Measurements from ENCODE around the gene ARHGEF26.

The ARHGEF26 gene

DNA sequence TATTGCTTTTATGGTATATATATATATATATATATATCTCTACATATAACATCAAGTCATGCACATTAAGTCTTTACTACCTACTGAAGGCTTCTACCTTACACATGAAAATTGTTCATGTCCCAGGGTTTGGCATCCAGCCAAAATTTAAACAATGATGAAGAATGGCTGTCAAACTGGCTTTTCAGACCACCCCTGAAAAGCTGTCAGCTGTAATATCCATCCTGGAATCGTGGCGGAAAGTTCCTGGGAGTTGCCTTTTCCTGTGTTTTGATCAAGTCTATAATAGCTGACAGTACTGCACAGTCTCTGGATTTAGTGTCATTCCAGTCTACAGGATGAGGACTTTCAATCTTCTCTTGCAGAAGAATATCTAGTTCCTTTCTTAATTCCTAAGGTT, 154.8 kb downstream of the ARHGEF26 start:
- DNase-seq, result no peak

DNA sequence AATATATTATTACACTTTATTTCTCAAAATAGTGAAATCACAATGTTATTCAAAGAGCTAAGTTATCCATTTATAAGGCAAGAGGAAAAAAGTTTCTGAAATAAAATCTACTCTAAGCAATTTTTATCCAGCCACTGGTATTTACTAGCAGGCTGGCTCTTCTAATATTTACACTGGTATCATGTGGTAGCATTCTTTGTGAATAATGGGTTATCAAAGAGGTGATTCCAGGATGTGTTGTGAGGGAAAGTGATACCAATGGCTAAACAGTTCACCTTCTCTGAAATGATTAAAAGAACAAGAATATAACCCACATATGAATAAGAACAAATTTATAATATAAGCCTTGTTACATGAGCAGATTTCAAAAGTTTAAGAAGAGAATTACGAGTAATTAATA, 159.0 kb downstream of the ARHGEF26 start:
- DNase-seq, result no peak

DNA sequence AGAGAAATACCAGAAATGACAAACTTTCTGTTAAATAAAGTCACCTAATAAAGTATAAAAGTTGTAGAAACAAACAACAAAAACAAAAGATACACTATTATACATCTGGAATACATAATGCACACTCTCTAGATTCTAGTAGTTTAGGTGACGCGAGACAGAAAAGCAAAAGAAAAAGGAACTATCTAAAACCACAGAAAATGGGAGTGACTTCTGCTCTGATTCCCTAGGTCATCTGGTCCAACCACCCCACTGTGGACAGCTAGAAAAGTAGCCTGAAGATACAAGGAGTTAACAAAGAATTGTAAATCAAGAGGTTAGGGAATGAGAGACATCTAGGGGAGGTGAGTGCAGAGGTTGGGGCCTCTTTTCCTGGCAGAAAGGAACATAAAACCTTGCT, 164.0 kb downstream of the ARHGEF26 start:
- DNase-seq, result no peak

DNA sequence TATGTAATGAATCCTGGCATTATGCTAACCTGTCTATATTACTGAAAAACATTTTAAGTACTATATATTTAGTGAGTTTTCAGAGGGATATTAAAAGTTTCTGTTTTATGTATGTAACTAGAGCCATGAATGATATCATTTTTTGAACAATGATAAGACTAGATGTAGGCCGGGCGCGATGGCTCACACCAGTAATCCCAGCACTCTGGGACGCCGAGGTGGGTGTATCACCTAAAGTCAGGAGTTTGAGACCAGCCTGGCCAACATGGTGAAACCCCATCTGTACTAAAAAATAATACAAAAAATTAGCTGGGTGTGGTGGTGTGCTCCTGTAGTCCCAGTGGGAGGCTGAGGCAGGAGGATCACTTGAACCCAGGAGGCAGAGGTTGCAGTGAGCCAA, 169.0 kb downstream of the ARHGEF26 start:
- DNase-seq, result no peak

DNA sequence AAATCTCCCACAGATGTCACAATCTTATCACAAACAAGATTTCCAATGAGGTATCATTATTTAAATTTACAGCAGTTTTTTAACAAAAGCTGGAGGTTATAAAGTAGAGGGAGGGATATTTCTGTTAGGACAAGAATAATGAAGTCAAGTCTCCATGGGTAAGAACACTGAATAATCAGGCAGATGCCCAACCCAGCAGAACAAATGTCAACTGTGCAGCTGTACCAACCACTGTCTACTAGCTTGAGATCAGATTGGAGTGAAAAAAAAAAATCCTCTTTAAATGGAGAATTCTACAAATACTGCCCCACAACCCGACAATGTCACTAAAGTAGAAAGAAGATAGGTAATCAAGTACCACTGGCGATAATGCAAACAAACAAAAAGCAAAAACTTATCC, 172.8 kb downstream of the ARHGEF26 start:
- DNase-seq, result no peak

DNA sequence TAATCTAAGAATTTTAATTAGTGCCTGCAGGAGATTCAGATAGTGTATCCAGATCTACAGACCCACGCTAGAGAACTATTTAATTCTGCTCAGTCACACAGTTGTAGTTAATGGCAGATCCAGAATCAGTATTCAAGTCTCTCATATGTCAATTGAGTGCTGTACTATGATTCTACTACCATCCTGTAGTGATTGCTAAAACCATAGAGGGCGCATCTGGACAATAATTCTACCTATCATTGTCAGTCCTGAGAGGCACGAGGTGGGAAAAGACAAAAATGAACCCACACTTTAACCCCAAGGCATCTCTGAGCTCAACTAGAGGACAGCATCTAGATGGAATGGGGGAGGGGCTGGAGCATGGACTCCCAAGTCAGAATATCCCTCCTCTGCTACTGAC, 180.4 kb downstream of the ARHGEF26 start:
- no peak for DNase-seq

DNA sequence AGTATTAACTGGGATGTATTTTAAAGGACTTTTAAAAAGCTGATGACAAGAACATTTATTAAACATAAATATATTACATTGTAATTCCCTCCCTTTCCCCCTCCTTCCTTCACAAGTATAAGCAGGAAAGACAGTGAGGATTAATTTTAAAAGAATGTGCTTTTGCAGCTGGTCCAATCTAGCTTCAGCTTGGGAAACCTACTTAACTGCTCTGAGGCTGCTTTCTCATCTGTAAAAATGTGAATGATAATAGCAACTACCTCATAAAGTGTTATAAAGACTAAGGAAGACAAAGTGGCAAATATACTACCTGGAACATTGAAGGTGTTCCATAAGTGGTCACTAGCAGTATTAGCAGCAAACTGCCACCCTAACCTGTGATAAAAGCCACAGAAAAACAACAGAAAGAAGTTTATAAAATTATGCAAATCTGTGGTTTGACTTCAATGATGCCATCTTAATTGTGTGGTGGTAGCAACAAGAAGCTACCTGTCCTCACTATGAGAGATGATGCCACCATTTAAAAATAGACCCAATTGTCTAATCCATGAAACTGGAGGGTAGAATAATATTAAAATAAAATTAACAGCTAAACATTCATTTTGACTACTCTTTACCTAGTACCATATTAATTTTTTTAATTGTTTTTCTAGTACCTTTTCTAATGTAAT, 183.1 kb downstream of the ARHGEF26 start:
- DNase-seq, result no peak

DNA sequence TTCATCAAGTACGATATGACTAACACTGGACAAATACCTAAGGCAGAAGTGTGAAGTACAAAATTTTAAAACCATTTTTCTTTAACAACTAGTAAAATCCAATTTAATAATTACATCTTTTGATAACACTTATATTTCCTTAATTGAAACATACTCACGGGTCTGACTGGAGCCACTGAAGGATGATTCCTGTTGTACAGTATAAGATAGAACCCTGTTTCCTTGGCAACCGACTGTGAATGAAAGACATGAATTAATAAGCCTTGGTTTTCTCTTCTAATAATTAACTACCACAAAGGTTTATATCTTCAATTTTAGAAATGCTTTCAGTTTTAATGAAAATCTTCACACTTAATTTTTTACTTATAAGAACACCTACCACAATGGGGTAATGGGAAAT, 183.7 kb downstream of the ARHGEF26 start:
- DNase-seq, result no peak

DNA sequence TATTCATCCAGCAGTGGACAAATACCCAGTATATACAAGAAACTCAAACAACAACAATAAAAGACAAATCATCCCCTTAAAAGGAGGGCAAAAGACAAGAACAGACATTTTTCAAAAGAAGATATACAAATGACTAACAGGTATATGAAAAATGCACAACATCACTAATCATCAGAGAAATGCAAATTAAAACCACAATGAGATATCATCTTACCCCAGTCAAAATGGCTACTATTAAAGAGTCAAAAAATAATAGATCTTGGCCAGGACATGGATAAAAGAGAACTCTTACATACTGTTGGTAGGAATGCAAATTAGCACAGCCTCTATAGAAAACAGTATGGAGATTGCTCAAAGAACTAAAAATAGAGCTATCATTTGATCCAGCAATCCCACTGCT, 186.2 kb downstream of the ARHGEF26 start:
- no peak for DNase-seq
